ENCODE data around the gene NLRP8. TPM values are rescaled to one million over a fixed set of nuclear protein-coding genes. Genes with fewer than 3 reads are reported as not detected.

The NLRP8 gene
- total RNA-seq, 1 experiment from 2014 or later = not detected

GRCh38 chr19:56026769-56027168 lies 79.1 kb downstream of the NLRP8 start:
- Histone ChIP-seq H3K36me3 (ENCODE audit: insufficient read depth, low read length) (no peaks in the 10 kb centered on the region), H3K9ac (ENCODE audit: low read length) (no peak overlapping the region), H3K4me1 (ENCODE audit: low read length) (no peaks in the 10 kb centered on the region), H3K79me2 (ENCODE audit: low read length) (no peaks in the 10 kb centered on the region), H3K9me3 (ENCODE audit: low read length) (no peaks in the 10 kb centered on the region), H3K4me3 (ENCODE audit: low read length) (no peak overlapping the region), H4K20me1 (ENCODE audit: insufficient read depth, low read depth, low read length) (no peaks in the 10 kb centered on the region), H3K27ac (ENCODE audit: low read length) (no peak overlapping the region), H2AFZ (ENCODE audit: low read length) (no peak overlapping the region), H3K4me2 (ENCODE audit: low read depth, low read length, poor library complexity, severe bottlenecking) (no peak overlapping the region), H3K27me3 (ENCODE audit: low read length) (no peaks in the 10 kb centered on the region), H3K9me2 (replicated peaks; ENCODE audit: insufficient read depth, low read length) (no peaks in the 10 kb centered on the region)
- no peak for DNase-seq

Other genes with a start within 250 kb of the NLRP8 start
- gene NLRP9, start 209.4 kb upstream of the NLRP8 start, total RNA-seq (2014; rRNA removed; shearing (Covaris generic); ENCODE audit: low replicate concordance) = not detected in 2 replicates
- 0.22 TPM in 1 of 2 replicates, not detected in the other for gene RFPL4A, start 188.7 kb upstream of the NLRP8 start, total RNA-seq (2014; rRNA removed; shearing (Covaris generic); ENCODE audit: low replicate concordance)
- gene RFPL4AL1, start 178.7 kb upstream of the NLRP8 start, total RNA-seq (2014; rRNA removed; shearing (Covaris generic); ENCODE audit: low replicate concordance) = not detected in 2 replicates
- gene NLRP11, start 115.8 kb upstream of the NLRP8 start, total RNA-seq (2014; rRNA removed; shearing (Covaris generic); ENCODE audit: low replicate concordance) = 1.8 and 5.0 TPM in 2 replicates
- 28.2 and 30.2 TPM in 2 replicates for gene NLRP4, start 111.3 kb upstream of the NLRP8 start, total RNA-seq (2014; rRNA removed; shearing (Covaris generic); ENCODE audit: low replicate concordance)
- not detected in 2 replicates for gene NLRP13, start 15.5 kb upstream of the NLRP8 start, total RNA-seq (2014; rRNA removed; shearing (Covaris generic); ENCODE audit: low replicate concordance)
- not detected in 2 replicates for gene NLRP5, start 38.9 kb downstream of the NLRP8 start, total RNA-seq (2014; rRNA removed; shearing (Covaris generic); ENCODE audit: low replicate concordance)
- 26.2 and 103 TPM in 2 replicates for gene ZNF787, start 173.5 kb downstream of the NLRP8 start, total RNA-seq (2014; rRNA removed; shearing (Covaris generic); ENCODE audit: low replicate concordance)
- gene ZNF444, start 193.5 kb downstream of the NLRP8 start, total RNA-seq (2014; rRNA removed; shearing (Covaris generic); ENCODE audit: low replicate concordance) = 12.5 and 54.0 TPM in 2 replicates
- gene GALP, start 228.2 kb downstream of the NLRP8 start, total RNA-seq (2014; rRNA removed; shearing (Covaris generic); ENCODE audit: low replicate concordance) = not detected in 2 replicates
- 0.18 TPM in 1 of 2 replicates, not detected in the other for gene ZSCAN5B, start 250.0 kb downstream of the NLRP8 start, total RNA-seq (2014; rRNA removed; shearing (Covaris generic); ENCODE audit: low replicate concordance)